Neural progenitor cell (in vitro differentiated cells): ENCODE results near the gene DOK4.

Source experiments
- EZH2 ChIP-seq: fragments of 200-600 bp; sonication (generic); IDR thresholded peaks from 2 replicates; pipeline ENCODE4 v1.6.1; 2017; ENCODE audit warnings: antibody characterized with exemption, mild to moderate bottlenecking, moderate library complexity
- EZH2phosphoT487 ChIP-seq: fragments of 200-600 bp; sonication (generic); IDR thresholded peaks from 2 replicates; pipeline ENCODE4 v1.6.1; 2017; ENCODE audit warnings: antibody characterized with exemption
- TF ChIP-seq, protein P1 (sequence below): fragments of 200-600 bp; sonication (generic); IDR thresholded peaks from 2 replicates; pipeline ENCODE4 v1.5.1; 2017; ENCODE audit warnings: antibody characterized with exemption, mild to moderate bottlenecking

DNA sequence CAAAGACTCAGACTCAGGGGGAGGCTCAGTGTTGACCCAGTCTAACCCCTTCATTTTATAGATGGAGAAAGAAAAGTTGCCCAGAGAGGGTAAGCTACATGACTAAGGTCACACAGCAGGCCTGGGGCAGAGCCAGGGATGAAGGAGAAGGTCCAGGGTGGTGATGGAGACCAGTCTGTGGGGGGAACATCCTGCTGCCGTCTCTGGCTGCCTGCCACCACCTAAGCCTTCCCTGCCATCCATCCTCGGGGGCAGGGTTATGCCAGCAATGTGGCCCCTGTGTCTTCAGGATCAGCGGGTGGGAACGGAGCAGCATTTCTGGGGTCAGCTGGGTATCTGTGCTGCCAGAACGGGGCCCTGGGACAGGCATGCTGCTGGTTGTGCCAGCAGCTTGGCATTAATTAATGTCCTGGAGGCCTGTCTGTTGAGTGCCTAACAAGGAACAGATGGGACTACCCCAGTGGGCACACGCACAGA lies 5.5 kb downstream of the DOK4 start:
- TF ChIP-seq, protein P1, sequence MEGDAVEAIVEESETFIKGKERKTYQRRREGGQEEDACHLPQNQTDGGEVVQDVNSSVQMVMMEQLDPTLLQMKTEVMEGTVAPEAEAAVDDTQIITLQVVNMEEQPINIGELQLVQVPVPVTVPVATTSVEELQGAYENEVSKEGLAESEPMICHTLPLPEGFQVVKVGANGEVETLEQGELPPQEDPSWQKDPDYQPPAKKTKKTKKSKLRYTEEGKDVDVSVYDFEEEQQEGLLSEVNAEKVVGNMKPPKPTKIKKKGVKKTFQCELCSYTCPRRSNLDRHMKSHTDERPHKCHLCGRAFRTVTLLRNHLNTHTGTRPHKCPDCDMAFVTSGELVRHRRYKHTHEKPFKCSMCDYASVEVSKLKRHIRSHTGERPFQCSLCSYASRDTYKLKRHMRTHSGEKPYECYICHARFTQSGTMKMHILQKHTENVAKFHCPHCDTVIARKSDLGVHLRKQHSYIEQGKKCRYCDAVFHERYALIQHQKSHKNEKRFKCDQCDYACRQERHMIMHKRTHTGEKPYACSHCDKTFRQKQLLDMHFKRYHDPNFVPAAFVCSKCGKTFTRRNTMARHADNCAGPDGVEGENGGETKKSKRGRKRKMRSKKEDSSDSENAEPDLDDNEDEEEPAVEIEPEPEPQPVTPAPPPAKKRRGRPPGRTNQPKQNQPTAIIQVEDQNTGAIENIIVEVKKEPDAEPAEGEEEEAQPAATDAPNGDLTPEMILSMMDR = no peak
- TF ChIP-seq EZH2 = no peak
- no peak for TF ChIP-seq EZH2phosphoT487
